Astrocyte (in vitro differentiated cells and primary cell): Measurements from ENCODE around the gene GP2. TPM values are rescaled to one million over a fixed set of nuclear protein-coding genes. Genes with fewer than 3 reads are reported as not detected.

Source experiments
- DNase-seq: peaks from one replicate; pipeline ENCODE4 v3.0.0-alpha.2; 2010; ENCODE audit warnings: low read depth
- FAIRE-seq: peaks from 2 replicates; lab custom pipeline; 2011; peaks lifted over from hg19 to GRCh38; lab: Jason Lieb, UNC
- H2AFZ ChIP-seq: 2 replicates; pipeline ENCODE4 v1.6.0; 2012; ENCODE audit warnings: low read depth, low read length, inconsistent platforms
- H3K27ac ChIP-seq: 2 replicates; pipeline ENCODE4 v1.5.1; 2011; ENCODE audit warnings: low read depth, low read length, inconsistent platforms
- H3K27me3 ChIP-seq: 2 replicates; pipeline ENCODE4 v1.6.0; 2011; ENCODE audit warnings: low read length, inconsistent platforms; ENCODE audit not compliant: insufficient read depth
- H3K36me3 ChIP-seq: 2 replicates; pipeline ENCODE4 v1.5.1; 2011; ENCODE audit warnings: low read length, inconsistent platforms; ENCODE audit not compliant: insufficient read depth
- H3K4me1 ChIP-seq: 2 replicates; pipeline ENCODE4 v1.5.1; 2011; ENCODE audit warnings: low read length, inconsistent platforms; ENCODE audit not compliant: insufficient read depth
- H3K4me2 ChIP-seq: 2 replicates; pipeline ENCODE4 v1.6.0; 2012; ENCODE audit warnings: low read length, inconsistent platforms
- H3K4me3 ChIP-seq: 2 replicates; pipeline ENCODE4 v1.5.1; 2011; ENCODE audit warnings: low read depth, mild to moderate bottlenecking, low read length, inconsistent platforms; ENCODE audit not compliant: insufficient read depth
- H3K79me2 ChIP-seq: 2 replicates; pipeline ENCODE4 v1.6.0; 2012; ENCODE audit warnings: mild to moderate bottlenecking, low read length, inconsistent platforms; ENCODE audit not compliant: insufficient read depth
- H3K9ac ChIP-seq: 2 replicates; pipeline ENCODE4 v1.6.0; 2012; ENCODE audit warnings: mild to moderate bottlenecking, low read length, inconsistent platforms
- H3K9me3 ChIP-seq: 2 replicates; pipeline ENCODE4 v1.5.1; 2012; ENCODE audit warnings: low read depth, mild to moderate bottlenecking, low read length, inconsistent platforms; ENCODE audit not compliant: insufficient read depth
- H4K20me1 ChIP-seq: 2 replicates; pipeline ENCODE4 v1.6.0; 2012; ENCODE audit warnings: low read length, inconsistent platforms; ENCODE audit not compliant: insufficient read depth
- H3K27ac Mint-ChIP-seq: one replicate; pipeline ENCODE4 v1.8.0; 2021; ENCODE audit warnings: mild to moderate bottlenecking, mixed read lengths; ENCODE audit not compliant: unreplicated experiment
- H3K27me3 Mint-ChIP-seq: one replicate; pipeline ENCODE4 v1.8.0; 2021; ENCODE audit warnings: low read depth, mixed read lengths; ENCODE audit not compliant: unreplicated experiment
- H3K36me3 Mint-ChIP-seq: one replicate; pipeline ENCODE4 v1.8.0; 2021; ENCODE audit warnings: low read depth, mixed read lengths; ENCODE audit not compliant: unreplicated experiment
- H3K4me1 Mint-ChIP-seq: one replicate; pipeline ENCODE4 v1.8.0; 2021; ENCODE audit warnings: low read depth, mixed read lengths; ENCODE audit not compliant: unreplicated experiment
- H3K4me3 Mint-ChIP-seq: one replicate; pipeline ENCODE4 v1.8.0; 2021; ENCODE audit warnings: mild to moderate bottlenecking, moderate library complexity, mixed read lengths; ENCODE audit not compliant: unreplicated experiment
- H3K9me3 Mint-ChIP-seq: one replicate; pipeline ENCODE4 v1.8.0; 2021; ENCODE audit warnings: mild to moderate bottlenecking, mixed read lengths; ENCODE audit not compliant: unreplicated experiment
- CTCF ChIP-seq: IDR thresholded peaks from 2 replicates; pipeline ENCODE4 v1.5.1; 2011; ENCODE audit warnings: low read depth, mild to moderate bottlenecking, inconsistent platforms, low read length, moderate library complexity; ENCODE audit not compliant: insufficient read depth
- EZH2 ChIP-seq: IDR thresholded peaks from 2 replicates; pipeline ENCODE4 v1.6.1; 2012; ENCODE audit warnings: mild to moderate bottlenecking, low read length, inconsistent platforms; ENCODE audit not compliant: insufficient read depth
- total RNA-seq: library from RNA; stranded (reverse); gene quantifications from 2 replicates; pipeline ENCODE4 v1.2.1, GENCODE V29; 2021

Gene GP2
- total RNA-seq, 1 donor from 2014 or later: not detected

GRCh38 chr16:20302389-20302788 lies 24.9 kb downstream of the GP2 start:
- DNase-seq (no peak), FAIRE-seq (no peak)
- Mint-ChIP-seq H3K27me3 (peaks cover 31% of the 10 kb centered on the region), H3K4me1 (no peaks in the 10 kb centered on the region), H3K9me3 (no peaks in the 10 kb centered on the region), H3K36me3 (no peaks in the 10 kb centered on the region), H3K4me3 (no peak overlapping the region), H3K27ac (no peak overlapping the region)
- H3K9ac ChIP-seq: no peak overlapping the region
- no peaks in the 10 kb centered on the region for H3K4me1 ChIP-seq
- TF ChIP-seq CTCF (no peak), EZH2 (no peak)
- no peak overlapping the region for H3K4me2 ChIP-seq
- H4K20me1 ChIP-seq: no peaks in the 10 kb centered on the region
- H3K36me3 ChIP-seq: no peaks in the 10 kb centered on the region
- H3K9me3 ChIP-seq: no peaks in the 10 kb centered on the region
- H3K27ac ChIP-seq: no peak overlapping the region
- H3K27me3 ChIP-seq: no peaks in the 10 kb centered on the region
- no peak overlapping the region for H3K4me3 ChIP-seq
- no peak overlapping the region for H2AFZ ChIP-seq
- no peaks in the 10 kb centered on the region for H3K79me2 ChIP-seq

- no peaks in the 10 kb centered on the region for H3K9me3 Mint-ChIP-seq
- no peaks in the 10 kb centered on the region for H3K27me3 ChIP-seq
- H3K4me2 ChIP-seq: no peak overlapping the region
- TF ChIP-seq CTCF (no peak), EZH2 (no peak)
- peaks cover 32% of the 10 kb centered on the region for H3K27me3 Mint-ChIP-seq
- no peaks in the 10 kb centered on the region for H3K36me3 ChIP-seq
- no peak overlapping the region for H3K27ac Mint-ChIP-seq
- no peaks in the 10 kb centered on the region for H3K4me1 Mint-ChIP-seq
- H3K79me2 ChIP-seq: no peaks in the 10 kb centered on the region
- DNase-seq: no peak
- no peaks in the 10 kb centered on the region for H3K4me1 ChIP-seq
- H3K9ac ChIP-seq: no peak overlapping the region
- no peaks in the 10 kb centered on the region for H3K36me3 Mint-ChIP-seq
- H2AFZ ChIP-seq: no peak overlapping the region
- H3K9me3 ChIP-seq: no peaks in the 10 kb centered on the region
- H4K20me1 ChIP-seq: no peaks in the 10 kb centered on the region
- no peak overlapping the region for H3K4me3 Mint-ChIP-seq
- no peak overlapping the region for H3K27ac ChIP-seq
- no peak overlapping the region for H3K4me3 ChIP-seq
- no peak for FAIRE-seq
Observed at GRCh38 chr16:20301840-20302239, 25.5 kb downstream of the GP2 start.

DNA sequence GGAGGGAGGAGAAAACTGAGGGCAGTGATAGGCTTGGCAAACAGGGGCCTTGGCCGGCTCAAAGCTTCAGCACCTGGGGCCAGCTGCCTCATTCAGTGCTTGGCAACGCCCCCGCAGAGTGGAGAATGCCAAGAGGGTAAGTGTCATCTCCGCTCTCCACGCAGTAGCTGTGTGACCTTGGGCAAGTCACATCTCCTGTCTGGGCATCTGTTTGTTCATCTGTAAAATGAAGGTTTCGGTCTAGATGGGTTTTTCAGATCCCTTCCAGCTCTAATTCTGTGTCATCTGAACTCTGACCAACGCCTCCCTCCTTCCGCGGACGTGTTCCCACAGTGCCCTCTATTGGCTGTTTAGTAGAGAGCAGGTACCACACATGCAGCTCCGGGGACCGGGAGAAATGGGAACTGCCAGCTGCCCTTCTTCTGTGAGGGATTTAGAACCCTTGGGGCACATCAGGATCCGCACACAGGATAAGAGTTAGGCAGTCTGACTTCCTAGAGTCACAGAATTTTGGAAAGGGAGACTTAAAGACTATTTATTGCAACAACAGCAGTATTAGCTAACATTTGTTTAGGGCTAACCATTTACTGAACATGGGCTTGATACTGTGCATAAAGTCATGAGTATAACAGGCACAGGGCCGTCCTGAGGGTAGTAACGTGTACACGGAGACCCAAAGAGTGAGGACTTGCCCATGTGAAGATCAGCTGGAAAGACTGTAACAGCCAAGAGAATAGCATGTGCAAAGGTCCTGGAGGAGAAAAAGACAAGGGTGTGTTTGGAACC lies 26.8 kb downstream of the GP2 start:
- no peaks in the 10 kb centered on the region for H3K9me3 Mint-ChIP-seq
- H3K27ac ChIP-seq: no peak overlapping the region
- H3K9ac ChIP-seq: no peak overlapping the region
- FAIRE-seq: no peak
- peak overlapping the region; percentile 10 for H3K27ac Mint-ChIP-seq
- H3K4me2 ChIP-seq: no peak overlapping the region
- no peaks in the 10 kb centered on the region for H3K36me3 Mint-ChIP-seq
- no peaks in the 10 kb centered on the region for H3K36me3 ChIP-seq
- H3K4me1 ChIP-seq: no peaks in the 10 kb centered on the region
- peak; percentile 10 for DNase-seq
- H3K4me3 ChIP-seq: no peak overlapping the region
- H4K20me1 ChIP-seq: no peaks in the 10 kb centered on the region
- H3K9me3 ChIP-seq: no peaks in the 10 kb centered on the region
- TF ChIP-seq EZH2: no peak
- TF ChIP-seq CTCF: peak; percentile 52
- no peaks in the 10 kb centered on the region for H3K79me2 ChIP-seq
- H2AFZ ChIP-seq: no peak overlapping the region
- H3K4me3 Mint-ChIP-seq: no peak overlapping the region
- peaks cover 29% of the 10 kb centered on the region for H3K27me3 Mint-ChIP-seq
- H3K27me3 ChIP-seq: no peaks in the 10 kb centered on the region
- H3K4me1 Mint-ChIP-seq: no peaks in the 10 kb centered on the region
